AG09309 (cell line): ENCODE results near the gene TMEM134.
"Not testable (repeated sequence)": the region's sequence is repeated elsewhere in the genome, so short reads cannot be mapped to it uniquely, and the experiment has no call there.

Experiments used
- DNase-seq: peaks from one replicate; pipeline ENCODE4 v3.0.0-alpha.2; 2010; ENCODE audit warnings: low read depth
- H3K4me3 ChIP-seq: 2 replicates; pipeline ENCODE4 v1.5.1; 2011; ENCODE audit warnings: mild to moderate bottlenecking, low read depth, low read length, moderate library complexity; ENCODE audit not compliant: control insufficient read depth
- CTCF ChIP-seq: IDR thresholded peaks from 2 replicates; pipeline ENCODE4 v1.5.1; 2011; ENCODE audit warnings: mild to moderate bottlenecking, low read depth, low read length, inconsistent platforms; ENCODE audit not compliant: insufficient read depth, control insufficient read depth; ENCODE audit errors: missing control alignments

TMEM134 gene

GRCh38 chr11:67489885-67490726 is 21.1 kb upstream of the TMEM134 start:
- no peak for DNase-seq
- H3K4me3 ChIP-seq = no peak overlapping the region
- no peak for TF ChIP-seq CTCF

- TF ChIP-seq CTCF = no peak
- no peak overlapping the region for H3K4me3 ChIP-seq
- no peak for DNase-seq
Observed at GRCh38 chr11:67489203-67489884, 20.3 kb upstream of the TMEM134 start.

- no peak for TF ChIP-seq CTCF
- DNase-seq = no peak
Observed at GRCh38 chr11:67486481-67487195, 17.6 kb upstream of the TMEM134 start.

DNA sequence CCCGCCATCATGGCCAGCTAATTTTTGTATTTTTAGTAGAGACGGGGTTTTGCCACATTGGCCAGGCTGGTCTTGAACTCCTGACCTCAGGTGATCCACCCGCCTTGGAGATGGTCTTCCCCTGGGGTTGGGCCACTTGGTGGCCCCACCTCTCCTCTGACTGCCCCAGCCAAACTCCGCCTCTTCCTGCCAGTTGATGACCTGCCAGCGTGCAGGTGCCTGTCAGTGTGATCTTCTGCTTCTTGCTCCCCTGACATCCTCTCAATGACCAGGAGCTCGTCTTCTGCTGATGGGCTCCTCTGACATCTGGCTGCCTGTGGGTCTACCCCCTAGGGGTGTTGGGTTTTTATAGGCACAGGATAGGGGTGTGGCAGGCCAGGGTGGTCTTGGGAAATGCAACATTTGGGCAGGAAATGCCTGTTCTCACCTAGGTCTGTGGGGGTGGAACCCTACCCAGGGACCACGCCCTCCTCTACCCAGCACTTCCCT is 16.9 kb upstream of the TMEM134 start:
- not testable (repeated sequence) for DNase-seq, H3K4me3 ChIP-seq

More at GRCh38 chr11:67486481-67487195, 17.6 kb upstream of the TMEM134 start:
- no peak overlapping the region for H3K4me3 ChIP-seq

- no peak for DNase-seq
- TF ChIP-seq CTCF = no peak
- no peak overlapping the region for H3K4me3 ChIP-seq
Observed at GRCh38 chr11:67484847-67485311, 15.8 kb upstream of the TMEM134 start.

- no peak for DNase-seq
- TF ChIP-seq CTCF = no peak
- no peak overlapping the region for H3K4me3 ChIP-seq
Observed at GRCh38 chr11:67483831-67484665, 15.0 kb upstream of the TMEM134 start.
